HEK293 (cell line): ENCODE results near the gene CBFB.

Experiments used
- CTCF ChIA-PET: fragments of 350-600 bp; formaldehyde crosslinking; extraction: SDS; loops from one replicate; lab custom pipeline; 2021; ENCODE audit warnings: antibody characterized with exemption; lab: Yijun Ruan, JAX
- POLR2A ChIA-PET: fragments of 300-600 bp; formaldehyde crosslinking; extraction: SDS; loops from one replicate; lab custom pipeline; 2020; ENCODE audit warnings: antibody characterized with exemption, inconsistent platforms; lab: Yijun Ruan, JAX
- H3K27ac ChIP-seq: fragments of 200-500 bp; sonication (Bioruptor generic); 2 replicates; pipeline ENCODE4 v1.5.1; 2014; ENCODE audit warnings: low read depth, low read length, control low read depth, inconsistent platforms; ENCODE audit errors: extremely low read depth
- H3K36me3 ChIP-seq, 2 experiments: fragments of 200-500 bp in 1 of 2; sonication (Bioruptor generic) in 1 of 2; 1 replicate in 1 of 2; 2 replicates in 1 of 2; pipeline ENCODE4 v1.5.1; 2014 to 2017; ENCODE audit warnings: inconsistent platforms in 2 of 2, low read length in 2 of 2; ENCODE audit not compliant: control insufficient read depth in 2 of 2, insufficient read depth in 1 of 2
- H3K4me1 ChIP-seq: fragments of 200-500 bp; sonication (Bioruptor generic); 2 replicates; pipeline ENCODE4 v1.5.1; 2014; ENCODE audit warnings: mild to moderate bottlenecking, low read length, inconsistent platforms; ENCODE audit not compliant: control insufficient read depth, insufficient read depth
- H3K4me3 ChIP-seq: 2 replicates; pipeline ENCODE4 v1.5.1; 2011; ENCODE audit warnings: low read depth, mild to moderate bottlenecking, control low read depth, low read length, moderate library complexity
- H3K9me3 ChIP-seq: fragments of 200-500 bp; sonication (Bioruptor generic); 2 replicates; pipeline ENCODE4 v1.5.1; 2014; ENCODE audit warnings: low read depth, low read length, inconsistent platforms; ENCODE audit not compliant: control insufficient read depth, insufficient read depth
- GLIS1 ChIP-seq: fragments of 450-650 bp; formaldehyde crosslinking; IDR thresholded peaks from 2 replicates; pipeline ENCODE4 v1.5.1; 2016; ENCODE audit warnings: missing biosample characterization, missing genetic modification characterization
- KLF10 ChIP-seq: fragments of 450-650 bp; IDR thresholded peaks from 2 replicates; pipeline ENCODE4 v1.5.1; 2018; ENCODE audit warnings: missing biosample characterization, mild to moderate bottlenecking, missing genetic modification characterization
- OVOL3 ChIP-seq: fragments of 450-650 bp; formaldehyde crosslinking; IDR thresholded peaks from 2 replicates; pipeline ENCODE4 v1.5.1; 2016; ENCODE audit warnings: missing biosample characterization, missing genetic modification characterization
- SALL2 ChIP-seq: fragments of 450-650 bp; formaldehyde crosslinking; IDR thresholded peaks from 2 replicates; pipeline ENCODE4 v1.5.0; 2017; ENCODE audit warnings: missing biosample characterization, mild to moderate bottlenecking, missing genetic modification characterization, borderline replicate concordance
- SCRT2 ChIP-seq: fragments of 450-650 bp; formaldehyde crosslinking; IDR thresholded peaks from 2 replicates; pipeline ENCODE4 v1.5.1; 2016; ENCODE audit warnings: missing biosample characterization, missing genetic modification characterization
- ZBTB21 ChIP-seq: fragments of 450-650 bp; formaldehyde crosslinking; IDR thresholded peaks from 2 replicates; pipeline ENCODE4 v1.5.1; 2017; ENCODE audit warnings: missing biosample characterization, missing genetic modification characterization
- ZFP41 ChIP-seq: fragments of 450-650 bp; formaldehyde crosslinking; IDR thresholded peaks from 2 replicates; pipeline ENCODE4 v1.5.1; 2016; ENCODE audit warnings: missing biosample characterization, missing genetic modification characterization, borderline replicate concordance
- ZIC2 ChIP-seq: fragments of 450-650 bp; formaldehyde crosslinking; IDR thresholded peaks from 2 replicates; pipeline ENCODE4 v1.5.1; 2016; ENCODE audit warnings: missing biosample characterization, missing genetic modification characterization
- ZNF132 ChIP-seq: fragments of 450-650 bp; formaldehyde crosslinking; IDR thresholded peaks from 2 replicates; pipeline ENCODE4 v1.5.1; 2017; ENCODE audit warnings: missing biosample characterization, missing genetic modification characterization, borderline replicate concordance
- ZNF133 ChIP-seq: fragments of 450-650 bp; formaldehyde crosslinking; IDR thresholded peaks from 2 replicates; pipeline ENCODE4 v1.5.1; 2016; ENCODE audit warnings: missing biosample characterization, missing genetic modification characterization
- ZNF202 ChIP-seq: fragments of 450-650 bp; formaldehyde crosslinking; IDR thresholded peaks from 2 replicates; pipeline ENCODE4 v1.5.1; 2016; ENCODE audit warnings: missing biosample characterization, missing genetic modification characterization, borderline replicate concordance
- ZNF214 ChIP-seq: fragments of 450-650 bp; formaldehyde crosslinking; IDR thresholded peaks from 2 replicates; pipeline ENCODE4 v1.5.1; 2017; ENCODE audit warnings: missing biosample characterization, mild to moderate bottlenecking, missing genetic modification characterization, borderline replicate concordance
- ZNF221 ChIP-seq: fragments of 450-650 bp; formaldehyde crosslinking; IDR thresholded peaks from 2 replicates; pipeline ENCODE4 v1.5.1; 2017; ENCODE audit warnings: missing biosample characterization, missing genetic modification characterization, borderline replicate concordance
- ZNF302 ChIP-seq: fragments of 450-650 bp; formaldehyde crosslinking; IDR thresholded peaks from 2 replicates; pipeline ENCODE4 v1.5.1; 2016; ENCODE audit warnings: missing biosample characterization, missing genetic modification characterization, low read depth
- ZNF335 ChIP-seq: fragments of 450-650 bp; formaldehyde crosslinking; conservative IDR thresholded peaks from 2 replicates; pipeline ENCODE4 v1.5.1; 2016; ENCODE audit warnings: missing biosample characterization, missing genetic modification characterization
- ZNF530 ChIP-seq: fragments of 450-650 bp; formaldehyde crosslinking; IDR thresholded peaks from 2 replicates; pipeline ENCODE4 v1.5.1; 2016; ENCODE audit warnings: low read depth, missing biosample characterization, missing genetic modification characterization
- ZNF555 ChIP-seq: fragments of 450-650 bp; formaldehyde crosslinking; conservative IDR thresholded peaks from 2 replicates; pipeline ENCODE4 v1.5.1; 2017; ENCODE audit warnings: missing biosample characterization, mild to moderate bottlenecking, missing genetic modification characterization, inconsistent platforms
- ZNF558 ChIP-seq: fragments of 450-650 bp; formaldehyde crosslinking; IDR thresholded peaks from 2 replicates; pipeline ENCODE4 v1.5.1; 2016; ENCODE audit warnings: missing biosample characterization, missing genetic modification characterization
- ZNF629 ChIP-seq: fragments of 450-650 bp; formaldehyde crosslinking; IDR thresholded peaks from 2 replicates; pipeline ENCODE4 v1.5.1; 2017; ENCODE audit warnings: missing biosample characterization, missing genetic modification characterization
- ZNF654 ChIP-seq: fragments of 450-650 bp; formaldehyde crosslinking; IDR thresholded peaks from 2 replicates; pipeline ENCODE4 v1.5.1; 2016; ENCODE audit warnings: low read depth, missing biosample characterization, missing genetic modification characterization
- ZNF707 ChIP-seq: fragments of 450-650 bp; formaldehyde crosslinking; IDR thresholded peaks from 2 replicates; pipeline ENCODE4 v1.5.1; 2016; ENCODE audit warnings: missing biosample characterization, missing genetic modification characterization
- ZNF76 ChIP-seq: fragments of 450-650 bp; formaldehyde crosslinking; IDR thresholded peaks from 2 replicates; pipeline ENCODE4; 2016; ENCODE audit warnings: low read depth, missing biosample characterization, missing genetic modification characterization, borderline replicate concordance
- TF ChIP-seq, protein P1 (sequence below): fragments of 450-650 bp; formaldehyde crosslinking; IDR thresholded peaks from 2 replicates; pipeline ENCODE4 v1.5.1; 2017; ENCODE audit warnings: missing biosample characterization, mild to moderate bottlenecking, missing genetic modification characterization, moderate library complexity
- TF ChIP-seq, protein P2 (sequence below): sonication (generic); formaldehyde crosslinking; IDR thresholded peaks from 2 replicates; pipeline ENCODE4 v1.8.1; 2022; ENCODE audit warnings: mild to moderate bottlenecking, moderate library complexity, missing genetic modification reagents
- TF ChIP-seq, protein P3 (sequence below): fragments of 450-650 bp; formaldehyde crosslinking; IDR thresholded peaks from 2 replicates; pipeline ENCODE4 v1.5.1; 2016; ENCODE audit warnings: missing biosample characterization, missing genetic modification characterization
- TF ChIP-seq, protein P4 (sequence below): fragments of 450-650 bp; formaldehyde crosslinking; IDR thresholded peaks from 2 replicates; pipeline ENCODE4 v1.5.1; 2017; ENCODE audit warnings: missing biosample characterization, missing genetic modification characterization
- TF ChIP-seq, protein P5 (sequence below): fragments of 450-650 bp; formaldehyde crosslinking; IDR thresholded peaks from 2 replicates; pipeline ENCODE4 v1.5.1; 2017; ENCODE audit warnings: missing biosample characterization, missing genetic modification characterization

CBFB gene

DNA sequence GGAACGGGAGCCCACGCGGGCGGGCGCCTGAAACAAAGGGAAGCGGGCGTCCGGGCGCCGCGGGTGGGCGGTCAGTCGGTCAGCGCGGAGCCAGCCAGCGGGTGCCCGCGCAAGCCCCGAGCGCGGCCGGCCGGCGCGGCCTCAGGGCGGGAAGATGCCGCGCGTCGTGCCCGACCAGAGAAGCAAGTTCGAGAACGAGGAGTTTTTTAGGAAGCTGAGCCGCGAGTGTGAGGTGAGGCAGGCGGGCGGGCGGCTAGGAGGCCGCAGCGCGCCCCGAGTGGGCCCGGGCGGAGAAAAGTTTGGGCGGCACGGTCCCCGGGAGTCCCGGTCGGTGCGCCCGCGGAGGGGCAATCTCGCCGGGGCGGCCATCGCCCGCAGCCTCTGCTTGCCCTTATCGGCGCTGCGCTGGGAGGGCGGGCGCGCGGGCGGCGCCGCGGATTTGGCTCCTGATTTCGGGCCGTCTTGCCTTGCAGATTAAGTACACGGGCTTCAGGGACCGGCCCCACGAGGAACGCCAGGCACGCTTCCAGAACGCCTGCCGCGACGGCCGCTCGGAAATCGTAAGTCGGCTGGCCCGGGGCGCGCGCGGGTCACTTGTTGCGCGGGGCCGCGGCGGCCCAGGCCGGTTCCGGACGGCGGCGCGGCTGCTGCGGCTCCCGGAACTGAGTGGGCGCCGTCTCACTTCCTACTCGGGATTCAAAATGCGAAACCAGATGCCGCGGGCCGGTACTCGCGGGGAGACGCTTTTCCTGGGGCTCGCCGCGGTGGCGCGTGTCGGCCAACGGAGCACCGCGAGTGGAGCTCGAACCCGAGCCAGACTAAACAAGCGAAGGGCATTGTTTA lies 526 bp downstream of the CBFB start (continued):
- no peak for TF ChIP-seq SALL2
- TF ChIP-seq SCRT2: peak; percentile 96
- TF ChIP-seq ZNF202 (tag by site-specific recombination): no peak
- no peak for TF ChIP-seq ZBTB21 (tag by site-specific recombination)
- TF ChIP-seq ZNF133 (tag by site-specific recombination): no peak
- TF ChIP-seq ZNF629 (tag by site-specific recombination): no peak
- TF ChIP-seq ZIC2 (tag by site-specific recombination): no peak
- TF ChIP-seq ZNF214: no peak
- TF ChIP-seq ZNF302: no peak
- TF ChIP-seq ZNF654: no peak
- no peak for TF ChIP-seq ZNF132 (tag by site-specific recombination)
- no peak for TF ChIP-seq KLF10 (tag by site-specific recombination)
- TF ChIP-seq, protein P1, sequence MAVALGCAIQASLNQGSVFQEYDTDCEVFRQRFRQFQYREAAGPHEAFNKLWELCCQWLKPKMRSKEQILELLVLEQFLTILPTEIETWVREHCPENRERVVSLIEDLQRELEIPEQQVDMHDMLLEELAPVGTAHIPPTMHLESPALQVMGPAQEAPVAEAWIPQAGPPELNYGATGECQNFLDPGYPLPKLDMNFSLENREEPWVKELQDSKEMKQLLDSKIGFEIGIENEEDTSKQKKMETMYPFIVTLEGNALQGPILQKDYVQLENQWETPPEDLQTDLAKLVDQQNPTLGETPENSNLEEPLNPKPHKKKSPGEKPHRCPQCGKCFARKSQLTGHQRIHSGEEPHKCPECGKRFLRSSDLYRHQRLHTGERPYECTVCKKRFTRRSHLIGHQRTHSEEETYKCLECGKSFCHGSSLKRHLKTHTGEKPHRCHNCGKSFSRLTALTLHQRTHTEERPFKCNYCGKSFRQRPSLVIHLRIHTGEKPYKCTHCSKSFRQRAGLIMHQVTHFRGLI (tag by site-specific recombination): 0 out of 2 replicates have a peak, but pooled peaks have one; percentile 15
- no peak for TF ChIP-seq ZNF707 (tag by site-specific recombination)
- no peak for TF ChIP-seq ZFP41
- TF ChIP-seq, protein P2, sequence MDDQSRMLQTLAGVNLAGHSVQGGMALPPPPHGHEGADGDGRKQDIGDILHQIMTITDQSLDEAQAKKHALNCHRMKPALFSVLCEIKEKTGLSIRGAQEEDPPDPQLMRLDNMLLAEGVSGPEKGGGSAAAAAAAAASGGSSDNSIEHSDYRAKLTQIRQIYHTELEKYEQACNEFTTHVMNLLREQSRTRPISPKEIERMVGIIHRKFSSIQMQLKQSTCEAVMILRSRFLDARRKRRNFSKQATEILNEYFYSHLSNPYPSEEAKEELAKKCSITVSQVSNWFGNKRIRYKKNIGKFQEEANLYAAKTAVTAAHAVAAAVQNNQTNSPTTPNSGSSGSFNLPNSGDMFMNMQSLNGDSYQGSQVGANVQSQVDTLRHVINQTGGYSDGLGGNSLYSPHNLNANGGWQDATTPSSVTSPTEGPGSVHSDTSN (CRISPR knock-in tag): no peak
- no peak for TF ChIP-seq ZNF555 (tag by site-specific recombination)
- TF ChIP-seq, protein P3, sequence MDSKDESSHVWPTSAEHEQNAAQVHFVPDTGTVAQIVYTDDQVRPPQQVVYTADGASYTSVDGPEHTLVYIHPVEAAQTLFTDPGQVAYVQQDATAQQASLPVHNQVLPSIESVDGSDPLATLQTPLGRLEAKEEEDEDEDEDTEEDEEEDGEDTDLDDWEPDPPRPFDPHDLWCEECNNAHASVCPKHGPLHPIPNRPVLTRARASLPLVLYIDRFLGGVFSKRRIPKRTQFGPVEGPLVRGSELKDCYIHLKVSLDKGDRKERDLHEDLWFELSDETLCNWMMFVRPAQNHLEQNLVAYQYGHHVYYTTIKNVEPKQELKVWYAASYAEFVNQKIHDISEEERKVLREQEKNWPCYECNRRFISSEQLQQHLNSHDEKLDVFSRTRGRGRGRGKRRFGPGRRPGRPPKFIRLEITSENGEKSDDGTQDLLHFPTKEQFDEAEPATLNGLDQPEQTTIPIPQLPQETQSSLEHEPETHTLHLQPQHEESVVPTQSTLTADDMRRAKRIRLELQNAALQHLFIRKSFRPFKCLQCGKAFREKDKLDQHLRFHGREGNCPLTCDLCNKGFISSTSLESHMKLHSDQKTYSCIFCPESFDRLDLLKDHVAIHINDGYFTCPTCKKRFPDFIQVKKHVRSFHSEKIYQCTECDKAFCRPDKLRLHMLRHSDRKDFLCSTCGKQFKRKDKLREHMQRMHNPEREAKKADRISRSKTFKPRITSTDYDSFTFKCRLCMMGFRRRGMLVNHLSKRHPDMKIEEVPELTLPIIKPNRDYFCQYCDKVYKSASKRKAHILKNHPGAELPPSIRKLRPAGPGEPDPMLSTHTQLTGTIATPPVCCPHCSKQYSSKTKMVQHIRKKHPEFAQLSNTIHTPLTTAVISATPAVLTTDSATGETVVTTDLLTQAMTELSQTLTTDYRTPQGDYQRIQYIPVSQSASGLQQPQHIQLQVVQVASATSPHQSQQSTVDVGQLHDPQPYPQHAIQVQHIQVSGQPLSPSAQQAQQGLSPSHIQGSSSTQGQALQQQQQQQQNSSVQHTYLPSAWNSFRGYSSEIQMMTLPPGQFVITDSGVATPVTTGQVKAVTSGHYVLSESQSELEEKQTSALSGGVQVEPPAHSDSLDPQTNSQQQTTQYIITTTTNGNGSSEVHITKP (tag by site-specific recombination): no peak
- TF ChIP-seq OVOL3 (tag by site-specific recombination): no peak
- TF ChIP-seq, all 188 proteins: peak for 14

DNA sequence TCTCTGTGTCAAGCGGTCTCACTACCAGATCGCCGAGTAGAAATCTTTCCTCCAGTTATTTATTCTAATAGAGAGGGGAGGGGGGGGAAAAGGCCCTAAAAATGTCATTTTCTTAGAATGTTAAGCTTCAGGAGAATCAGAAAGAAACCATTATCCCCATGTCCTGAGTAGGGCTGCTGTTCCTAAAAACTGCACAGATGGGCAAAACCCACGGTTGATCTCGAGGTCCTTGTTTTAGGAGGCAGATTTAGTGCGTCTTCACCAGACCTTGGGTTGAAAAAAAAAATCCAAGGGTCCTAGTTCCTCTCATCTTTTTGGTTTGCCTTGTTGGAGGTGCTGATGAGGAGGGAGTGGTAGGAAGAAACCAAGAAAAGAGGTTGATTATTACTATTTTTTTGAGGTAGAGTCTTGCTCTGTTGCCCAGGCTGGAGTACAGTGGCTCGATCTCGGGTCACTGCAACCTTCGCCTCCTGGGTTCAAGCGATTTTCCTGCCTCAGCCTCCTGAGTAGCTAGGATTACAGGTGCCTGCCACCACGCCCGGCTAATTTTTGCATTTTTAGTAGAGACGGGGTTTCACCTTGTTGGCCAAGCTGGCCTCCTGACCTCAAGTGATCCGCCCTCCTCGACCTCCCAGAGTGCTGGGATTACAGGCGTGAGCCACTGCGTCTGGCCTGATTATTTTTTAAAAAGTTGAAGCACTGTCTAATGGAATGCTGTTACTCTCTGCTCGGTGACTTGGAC lies 1.4 kb downstream of the CBFB start:
- CTCF ChIA-PET: interaction anchor here (0.6 to 1.9 kb wide), 10 partner anchors 13 to 402 kb away, joined by 3 to 6 read pairs (median 4); no protein-coding TSS in a partner anchor
- H3K27ac ChIP-seq: no peak overlapping the region; the same call in 1 of the 2 replicates
- POLR2A ChIA-PET: interaction anchor here (0.6 to 3.8 kb wide), 5 partner anchors 8 to 36 kb away, joined by 3 to 15 read pairs (median 5); no protein-coding TSS in a partner anchor
- TF ChIP-seq ZNF76 (tag by site-specific recombination) (no peak), ZNF221 (tag by site-specific recombination) (no peak), ZNF335 (tag by site-specific recombination) (peak; percentile 69), ZNF530 (tag by site-specific recombination) (no peak), GLIS1 (tag by site-specific recombination) (peak; percentile 53; the same call in 1 of the 2 replicates), ZNF558 (no peak)
- TF ChIP-seq, protein P4, sequence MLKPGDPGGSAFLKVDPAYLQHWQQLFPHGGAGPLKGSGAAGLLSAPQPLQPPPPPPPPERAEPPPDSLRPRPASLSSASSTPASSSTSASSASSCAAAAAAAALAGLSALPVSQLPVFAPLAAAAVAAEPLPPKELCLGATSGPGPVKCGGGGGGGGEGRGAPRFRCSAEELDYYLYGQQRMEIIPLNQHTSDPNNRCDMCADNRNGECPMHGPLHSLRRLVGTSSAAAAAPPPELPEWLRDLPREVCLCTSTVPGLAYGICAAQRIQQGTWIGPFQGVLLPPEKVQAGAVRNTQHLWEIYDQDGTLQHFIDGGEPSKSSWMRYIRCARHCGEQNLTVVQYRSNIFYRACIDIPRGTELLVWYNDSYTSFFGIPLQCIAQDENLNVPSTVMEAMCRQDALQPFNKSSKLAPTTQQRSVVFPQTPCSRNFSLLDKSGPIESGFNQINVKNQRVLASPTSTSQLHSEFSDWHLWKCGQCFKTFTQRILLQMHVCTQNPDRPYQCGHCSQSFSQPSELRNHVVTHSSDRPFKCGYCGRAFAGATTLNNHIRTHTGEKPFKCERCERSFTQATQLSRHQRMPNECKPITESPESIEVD (tag by site-specific recombination): no peak
- TF ChIP-seq, protein P5, sequence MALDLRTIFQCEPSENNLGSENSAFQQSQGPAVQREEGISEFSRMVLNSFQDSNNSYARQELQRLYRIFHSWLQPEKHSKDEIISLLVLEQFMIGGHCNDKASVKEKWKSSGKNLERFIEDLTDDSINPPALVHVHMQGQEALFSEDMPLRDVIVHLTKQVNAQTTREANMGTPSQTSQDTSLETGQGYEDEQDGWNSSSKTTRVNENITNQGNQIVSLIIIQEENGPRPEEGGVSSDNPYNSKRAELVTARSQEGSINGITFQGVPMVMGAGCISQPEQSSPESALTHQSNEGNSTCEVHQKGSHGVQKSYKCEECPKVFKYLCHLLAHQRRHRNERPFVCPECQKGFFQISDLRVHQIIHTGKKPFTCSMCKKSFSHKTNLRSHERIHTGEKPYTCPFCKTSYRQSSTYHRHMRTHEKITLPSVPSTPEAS (tag by site-specific recombination): no peak

More for the DNA sequence above, 1.4 kb downstream of the CBFB start:
- Histone ChIP-seq H3K36me3 (peaks cover 5 to 22% of the 10 kb centered on the region in 2 experiments; a peak in 2 of 3 replicates), H3K9me3 (no peaks in the 10 kb centered on the region), H3K4me3 (peak overlapping the region; percentile 84), H3K4me1 (peaks cover 11% of the 10 kb centered on the region; the same call in 1 of the 2 replicates)
